Testis (tissue), 3 donors: ENCODE results near the gene NT5C. TPM values are rescaled to one million over a fixed set of nuclear protein-coding genes. Genes with fewer than 3 reads are reported as not detected.
"Not testable (repeated sequence)": the region's sequence is repeated elsewhere in the genome, so short reads cannot be mapped to it uniquely, and the experiment has no call there.

ENCODE experiments used
- DNase-seq: peaks from one replicate; pipeline ENCODE4 v3.0.0-alpha.2; 2019
- H3K27ac ChIP-seq, 2 donors: fragments of 200-600 bp; sonication (generic); one replicate each; pipeline ENCODE4 v1.5.1; 2019
- H3K27me3 ChIP-seq: fragments of 200-600 bp; sonication (generic); one replicate; pipeline ENCODE4 v1.5.1; 2019
- H3K36me3 ChIP-seq: fragments of 200-600 bp; sonication (generic); one replicate; pipeline ENCODE4 v1.5.1; 2017; ENCODE audit warnings: low read depth; ENCODE audit errors: missing control alignments
- H3K4me1 ChIP-seq: fragments of 200-600 bp; sonication (generic); one replicate; pipeline ENCODE4 v1.5.1; 2019
- H3K4me3 ChIP-seq, 2 donors: fragments of 200-600 bp; sonication (generic); one replicate each; pipeline ENCODE4 v1.5.1; 2017 to 2019
- H3K9me3 ChIP-seq: fragments of 200-600 bp; sonication (generic); one replicate; pipeline ENCODE4 v1.5.1; 2017
- CTCF ChIP-seq, 3 experiments: fragments of 450-650 bp in 2 of 3; fragments of 200-600 bp in 1 of 3; sonication (generic) in 1 of 3; IDR thresholded peaks; one replicate each; pipeline ENCODE4 v1.5.1; 2016 to 2019; ENCODE audit warnings: antibody characterized with exemption in 3 of 3, mild to moderate bottlenecking in 2 of 3, moderate library complexity in 1 of 3
- POLR2A ChIP-seq: fragments of 450-650 bp; IDR thresholded peaks from one replicate; pipeline ENCODE4 v1.6.1; 2017; ENCODE audit warnings: antibody characterized with exemption, mild to moderate bottlenecking, moderate library complexity
- WGBS, 2 donors: methylation state at CpG; one replicate each; pipeline ENCODE4 v1.1.5; 2018; 5-methylcytosine and 5-hydroxymethylcytosine counted together
- intact Hi-C: fragments of 100-400 bp; cut with DNase I; formaldehyde crosslinking; loops from one replicate; pipeline ENCODE4 v1.15.1; 2023; ENCODE audit warnings: low total_unique reads
- polyA plus RNA-seq: library from polyadenylated mRNA; stranded (reverse); fragments of 350-450 nt; fragmentation: Illumina TruSeq; extraction: RNeasy Lipid Tissue Mini Kit (QIAGEN cat#74804); gene quantifications from one replicate; pipeline ENCODE4 v1.2.3, GENCODE V29; 2014; ENCODE audit warnings: low read depth, low replicate concordance; ENCODE audit not compliant: insufficient read depth
- total RNA-seq, 2 donors: library from RNA; depleted of rRNA; stranded (reverse); fragments of >200 nt; gene quantifications; one replicate each; pipeline ENCODE4 v1.2.3, GENCODE V29; 2016

Gene NT5C
- total and polyA plus RNA-seq, 3 donors from 2014 or later, result 22.2 to 83.6 (median 76.5) TPM

GRCh38 chr17:75130632-75131277 is 787 bp downstream of the NT5C start:
- WGBS, 2 donors, result 10 to 17% methylated on average over 20 to 29 of the region's 29 CpGs
- Histone ChIP-seq H3K9me3 (no peaks in the 10 kb centered on the region), H3K27me3 (no peaks in the 10 kb centered on the region), H3K4me1 (peaks cover 19% of the 10 kb centered on the region), H3K4me3 (peak overlapping the region; percentile 69 to 81), H3K36me3 (no peaks in the 10 kb centered on the region), H3K27ac (peak overlapping the region; percentile 76 to 87)
- intact Hi-C loops, result no loop called here
- DNase-seq, result peak; percentile 60
- no peak for TF ChIP-seq POLR2A
- peak in 1 of 3 experiments; percentile 20 for TF ChIP-seq CTCF (IDR thresholded peaks at IDR 0.05)

DNA sequence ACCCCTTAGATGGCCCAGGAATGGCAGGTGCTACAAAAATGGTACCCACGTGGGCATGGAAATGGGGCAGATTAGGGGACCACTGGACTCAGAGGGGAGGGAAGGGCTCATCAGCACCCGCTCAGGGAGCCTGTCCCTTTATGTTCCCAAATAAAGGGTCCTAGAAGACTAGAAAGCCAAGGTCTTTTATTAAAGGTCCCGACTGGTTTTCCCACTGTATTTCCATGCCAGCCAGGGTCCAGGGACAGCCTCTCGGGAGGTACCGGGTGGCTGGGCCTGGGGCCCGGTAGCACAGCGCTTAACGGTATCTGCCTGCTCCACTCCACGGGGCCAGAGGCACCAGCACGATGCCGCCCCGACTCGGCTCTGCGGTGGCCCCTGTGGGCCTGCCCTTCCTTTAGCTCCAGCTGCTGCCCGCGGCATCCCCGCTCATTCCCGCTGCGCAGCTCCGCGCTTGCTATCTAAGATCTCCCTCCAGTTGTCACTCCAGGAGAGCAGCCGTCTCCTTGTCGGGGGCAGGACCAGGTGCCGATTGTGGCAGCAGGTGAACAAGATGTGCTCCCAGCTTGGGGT is 1.4 kb downstream of the NT5C start:
- Histone ChIP-seq H3K36me3 (no peaks in the 10 kb centered on the region), H3K27ac (peak overlapping the region in 1 of 2 donors; percentile 87), H3K9me3 (no peaks in the 10 kb centered on the region), H3K4me1 (peaks cover 13% of the 10 kb centered on the region), H3K4me3 (peak overlapping the region in 1 of 2 donors; percentile 81), H3K27me3 (no peaks in the 10 kb centered on the region)
- 50 to 55% methylated on average over 7 to 24 of the region's 24 CpGs for WGBS, 2 donors
- DNase-seq, result no peak
- intact Hi-C loops, result no loop called here
- TF ChIP-seq POLR2A (no peak), CTCF (IDR thresholded peaks at IDR 0.05) (no peak)

GRCh38 chr17:75129576-75129975 is 2.0 kb downstream of the NT5C start:
- DNase-seq, result no peak
- Histone ChIP-seq H3K27ac (no peak overlapping the region), H3K4me3 (no peak overlapping the region), H3K27me3 (no peaks in the 10 kb centered on the region), H3K4me1 (peaks cover 9% of the 10 kb centered on the region), H3K9me3 (no peaks in the 10 kb centered on the region), H3K36me3 (no peaks in the 10 kb centered on the region)
- TF ChIP-seq POLR2A (no peak), CTCF (IDR thresholded peaks at IDR 0.05) (no peak)
- 84 to 85% methylated on average over 8 to 9 of the region's 9 CpGs for WGBS, 2 donors
- intact Hi-C loops, result no loop called here

DNA sequence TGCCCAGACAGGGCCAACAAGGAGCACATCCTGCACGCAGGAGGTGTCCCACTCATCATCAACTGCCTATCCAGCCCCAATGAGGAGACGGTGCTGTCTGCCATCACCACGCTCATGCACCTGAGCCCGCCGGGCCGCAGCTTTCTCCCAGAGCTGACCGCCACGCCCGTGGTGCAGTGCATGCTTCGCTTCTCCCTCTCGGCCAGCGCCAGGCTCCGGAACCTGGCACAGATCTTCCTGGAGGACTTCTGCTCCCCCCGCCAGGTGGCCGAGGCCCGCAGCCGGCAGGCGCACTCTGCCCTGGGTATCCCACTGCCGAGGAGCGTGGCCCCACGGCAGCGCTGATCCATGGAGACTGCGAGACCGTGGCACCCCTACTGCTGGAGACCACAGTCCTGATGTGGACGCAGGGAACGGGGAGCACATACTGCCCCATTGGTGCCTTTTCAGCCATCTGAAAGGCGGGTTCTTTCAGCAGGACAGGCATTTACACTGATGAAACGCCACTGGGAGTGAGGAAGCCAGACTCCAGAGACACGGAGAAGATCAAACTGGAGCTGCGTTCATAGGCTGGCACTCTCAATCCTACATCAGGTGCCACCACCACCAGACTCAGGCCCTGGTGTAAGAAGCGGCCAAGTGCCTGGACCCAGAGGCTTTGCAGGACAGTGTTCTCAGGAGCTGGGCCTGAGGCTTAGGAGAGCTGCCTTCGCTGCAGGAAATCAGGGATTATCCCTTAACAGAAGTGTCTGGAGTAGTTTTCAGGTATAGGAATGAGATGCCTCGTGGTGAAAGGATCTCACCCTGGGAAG is 2.6 kb downstream of the NT5C start:
- Histone ChIP-seq H3K9me3 (no peaks in the 10 kb centered on the region), H3K27me3 (no peaks in the 10 kb centered on the region), H3K4me1 (peaks cover 9% of the 10 kb centered on the region), H3K27ac (no peak overlapping the region), H3K4me3 (no peak overlapping the region), H3K36me3 (no peaks in the 10 kb centered on the region)
- no peak for DNase-seq
- intact Hi-C loops, result no loop called here
- TF ChIP-seq POLR2A, result no peak
- no peak for TF ChIP-seq CTCF (IDR thresholded peaks at IDR 0.05)
- 81 to 89% methylated on average over 7 to 25 of the region's 33 CpGs for WGBS, 2 donors

DNA sequence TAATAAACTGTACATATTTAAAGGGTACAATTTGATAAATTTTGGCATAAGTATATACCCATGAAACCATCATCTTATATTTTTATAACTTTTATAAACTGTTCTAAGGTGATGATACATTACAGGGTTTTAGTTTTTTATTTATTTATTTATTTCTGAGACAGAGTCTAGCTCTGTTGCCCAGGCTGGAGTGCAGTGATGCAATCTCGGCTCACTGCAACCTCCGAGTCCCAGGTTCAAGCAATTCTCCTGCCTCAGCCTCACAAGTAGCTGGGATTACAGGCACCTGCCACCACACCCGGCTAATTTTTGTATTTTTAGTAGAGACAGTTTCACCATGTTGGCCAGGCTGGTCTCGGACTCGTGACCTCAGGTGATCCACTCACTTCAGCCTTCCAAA is 3.6 kb downstream of the NT5C start:
- H3K27ac ChIP-seq, DNase-seq, H3K4me1 ChIP-seq, H3K9me3 ChIP-seq, H3K36me3 ChIP-seq, H3K4me3 ChIP-seq, intact Hi-C loops, H3K27me3 ChIP-seq: not testable (repeated sequence)
- 90 to 93% methylated on average over 5 of the region's 5 CpGs for WGBS, 2 donors
